Esophagus muscularis mucosa (tissue), 3 donors: ENCODE data around the gene MAPK8IP3.

Experiments
- POLR2A ChIP-seq: fragments of 450-650 bp; IDR thresholded peaks from one replicate; pipeline ENCODE4 v1.6.1; 2017; ENCODE audit warnings: antibody characterized with exemption, moderate library complexity, mild to moderate bottlenecking, low read depth
- TF ChIP-seq, protein P1 (sequence below), 3 experiments: fragments of 200-600 bp in 2 of 3; fragments of 450-650 bp in 1 of 3; sonication (generic) in 2 of 3; IDR thresholded peaks; one replicate each; pipeline ENCODE4 v1.5.1; 2017 to 2019; ENCODE audit warnings: antibody characterized with exemption in 3 of 3, mild to moderate bottlenecking in 2 of 3, moderate library complexity in 1 of 3

DNA sequence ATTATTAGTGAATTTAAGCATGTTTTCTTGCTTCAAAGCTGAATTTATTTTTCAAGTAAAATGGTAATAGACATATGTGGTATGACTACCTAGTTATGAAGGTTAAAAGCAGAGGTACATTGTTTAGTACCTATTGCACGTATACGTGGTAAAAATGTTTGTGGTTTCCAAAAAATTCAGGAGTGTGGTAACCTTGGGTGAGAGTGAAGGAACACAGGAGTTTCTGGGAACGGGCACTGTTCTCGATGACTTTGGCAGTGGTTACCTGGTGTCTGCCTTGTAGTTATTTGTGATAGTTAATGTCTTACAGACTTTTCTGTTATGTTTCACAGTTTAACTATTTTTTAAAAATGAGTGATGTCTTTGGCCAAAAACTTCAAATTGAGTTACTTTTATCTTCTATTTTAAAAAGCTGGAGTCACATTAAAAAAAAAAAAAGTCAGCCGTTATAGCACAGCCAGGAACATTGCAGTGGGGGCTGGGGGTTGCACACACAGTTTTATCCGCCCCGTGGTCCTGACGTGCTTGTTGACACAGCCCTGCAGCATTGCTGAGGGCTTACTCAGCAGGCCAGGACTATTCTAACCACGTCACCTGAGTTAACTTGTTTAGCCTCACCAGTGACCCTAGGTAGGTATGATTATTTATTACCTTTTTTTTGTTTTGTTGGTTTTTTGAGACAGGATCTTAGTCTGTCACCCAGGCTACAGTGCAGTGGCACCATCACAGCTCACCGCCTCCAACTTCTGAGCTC, 17.0 kb upstream of the MAPK8IP3 start:
- TF ChIP-seq, protein P1, sequence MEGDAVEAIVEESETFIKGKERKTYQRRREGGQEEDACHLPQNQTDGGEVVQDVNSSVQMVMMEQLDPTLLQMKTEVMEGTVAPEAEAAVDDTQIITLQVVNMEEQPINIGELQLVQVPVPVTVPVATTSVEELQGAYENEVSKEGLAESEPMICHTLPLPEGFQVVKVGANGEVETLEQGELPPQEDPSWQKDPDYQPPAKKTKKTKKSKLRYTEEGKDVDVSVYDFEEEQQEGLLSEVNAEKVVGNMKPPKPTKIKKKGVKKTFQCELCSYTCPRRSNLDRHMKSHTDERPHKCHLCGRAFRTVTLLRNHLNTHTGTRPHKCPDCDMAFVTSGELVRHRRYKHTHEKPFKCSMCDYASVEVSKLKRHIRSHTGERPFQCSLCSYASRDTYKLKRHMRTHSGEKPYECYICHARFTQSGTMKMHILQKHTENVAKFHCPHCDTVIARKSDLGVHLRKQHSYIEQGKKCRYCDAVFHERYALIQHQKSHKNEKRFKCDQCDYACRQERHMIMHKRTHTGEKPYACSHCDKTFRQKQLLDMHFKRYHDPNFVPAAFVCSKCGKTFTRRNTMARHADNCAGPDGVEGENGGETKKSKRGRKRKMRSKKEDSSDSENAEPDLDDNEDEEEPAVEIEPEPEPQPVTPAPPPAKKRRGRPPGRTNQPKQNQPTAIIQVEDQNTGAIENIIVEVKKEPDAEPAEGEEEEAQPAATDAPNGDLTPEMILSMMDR (IDR thresholded peaks at IDR 0.05): no peak
- TF ChIP-seq POLR2A: no peak
